Measurements from ENCODE around the gene PET100. TPM values are rescaled to one million over a fixed set of nuclear protein-coding genes. Genes with fewer than 3 reads are reported as not detected.

The PET100 gene
- total and polyA plus RNA-seq, 2 donors, result 17.5 to 61.8 TPM

DNA sequence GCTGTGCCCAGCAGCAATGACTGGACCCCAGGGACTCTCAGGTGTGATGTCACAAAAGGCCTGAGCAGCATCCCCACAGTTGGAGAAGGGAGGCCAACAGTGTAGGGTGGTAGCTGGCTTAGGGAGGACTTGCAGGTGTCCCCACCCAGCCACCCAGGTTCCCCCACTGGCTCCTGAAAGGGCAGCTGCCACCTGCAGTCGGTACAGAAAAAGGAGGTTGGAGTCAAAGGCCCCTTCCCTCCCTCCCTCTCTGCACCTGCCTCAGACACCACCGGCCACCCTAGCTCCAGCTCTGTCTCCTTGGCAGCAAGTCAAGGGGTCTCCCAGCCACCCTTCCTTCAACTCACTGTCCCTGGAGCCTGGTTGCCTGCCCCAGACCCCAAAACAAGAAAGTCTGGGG is 4.1 kb downstream of the PET100 start, which contains the start of gene PCP2:
PCP2 (minus strand) TSS at position 22 of the 400 bp plus-strand sequence. CDS start 262 bp downstream, outside the sequence.
- Histone ChIP-seq H3K36me3 (ENCODE audit: insufficient read depth) (no peaks in the 10 kb centered on the region), H3K4me3 (ENCODE audit: low read depth, low read length) (no peak within 1 kb of the TSS), H3K27ac (ENCODE audit: low read depth) (no peak within 1 kb of the TSS), H3K4me1 (ENCODE audit: insufficient read depth) (no peaks in the 10 kb centered on the region)
- DNase-seq (ENCODE audit: extremely low spot score), result no peak
- 48% methylated on average over 2 of the region's 2 CpGs for WGBS

DNA sequence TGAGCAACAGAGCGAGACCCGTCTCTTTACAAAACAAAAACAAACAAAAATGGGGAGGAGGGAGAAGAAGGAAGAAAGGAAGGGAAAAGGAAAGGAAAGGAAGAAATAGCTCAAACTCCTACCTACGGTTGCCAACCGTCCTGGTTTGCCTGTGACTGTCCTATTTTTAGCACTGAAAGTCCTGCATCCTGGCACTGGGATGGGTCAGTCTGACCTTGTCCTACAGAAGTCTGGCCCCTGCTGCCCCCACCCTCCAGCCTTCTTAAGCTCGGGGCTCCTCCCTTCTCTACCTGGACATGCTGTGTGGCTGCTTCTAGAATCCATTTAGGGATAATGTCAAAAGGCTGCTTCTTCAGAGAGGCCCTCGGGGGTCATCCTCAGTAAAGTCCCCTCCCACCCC is 6.1 kb downstream of the PET100 start:
- Histone ChIP-seq H3K4me1 (ENCODE audit: insufficient read depth) (no peaks in the 10 kb centered on the region), H3K27ac (ENCODE audit: low read depth) (no peak overlapping the region), H3K4me3 (ENCODE audit: low read depth, low read length) (no peak overlapping the region), H3K36me3 (ENCODE audit: insufficient read depth) (no peaks in the 10 kb centered on the region)
- no peak for DNase-seq (ENCODE audit: extremely low spot score)
- 65% methylated on average over 6 of the region's 6 CpGs for WGBS

DNA sequence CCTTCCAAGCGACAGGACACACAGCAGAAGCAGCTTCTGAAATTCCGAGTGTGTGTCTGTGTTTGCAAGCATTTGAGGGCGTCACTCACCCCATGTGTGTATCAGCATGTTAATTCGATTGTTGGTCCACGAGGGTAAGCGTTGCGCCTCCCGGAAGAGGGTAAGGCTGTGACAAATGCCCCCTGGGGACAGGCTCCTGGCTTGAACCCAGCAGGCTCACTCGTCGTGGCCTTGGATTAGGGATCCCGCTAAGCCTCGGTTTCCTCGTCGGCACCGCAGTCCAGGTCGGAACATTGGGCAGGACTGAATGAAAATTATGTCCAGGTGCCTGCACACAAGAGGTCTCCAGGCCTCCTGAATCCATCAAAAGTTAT is 6.7 kb downstream of the PET100 start:
- Histone ChIP-seq H3K4me1 (ENCODE audit: insufficient read depth) (no peaks in the 10 kb centered on the region), H3K27ac (ENCODE audit: low read depth) (no peak overlapping the region), H3K4me3 (ENCODE audit: low read depth, low read length) (no peak overlapping the region), H3K36me3 (ENCODE audit: insufficient read depth) (no peaks in the 10 kb centered on the region)
- no peak for DNase-seq (ENCODE audit: extremely low spot score)
- WGBS, result 66% methylated on average over 16 of the region's 16 CpGs

DNA sequence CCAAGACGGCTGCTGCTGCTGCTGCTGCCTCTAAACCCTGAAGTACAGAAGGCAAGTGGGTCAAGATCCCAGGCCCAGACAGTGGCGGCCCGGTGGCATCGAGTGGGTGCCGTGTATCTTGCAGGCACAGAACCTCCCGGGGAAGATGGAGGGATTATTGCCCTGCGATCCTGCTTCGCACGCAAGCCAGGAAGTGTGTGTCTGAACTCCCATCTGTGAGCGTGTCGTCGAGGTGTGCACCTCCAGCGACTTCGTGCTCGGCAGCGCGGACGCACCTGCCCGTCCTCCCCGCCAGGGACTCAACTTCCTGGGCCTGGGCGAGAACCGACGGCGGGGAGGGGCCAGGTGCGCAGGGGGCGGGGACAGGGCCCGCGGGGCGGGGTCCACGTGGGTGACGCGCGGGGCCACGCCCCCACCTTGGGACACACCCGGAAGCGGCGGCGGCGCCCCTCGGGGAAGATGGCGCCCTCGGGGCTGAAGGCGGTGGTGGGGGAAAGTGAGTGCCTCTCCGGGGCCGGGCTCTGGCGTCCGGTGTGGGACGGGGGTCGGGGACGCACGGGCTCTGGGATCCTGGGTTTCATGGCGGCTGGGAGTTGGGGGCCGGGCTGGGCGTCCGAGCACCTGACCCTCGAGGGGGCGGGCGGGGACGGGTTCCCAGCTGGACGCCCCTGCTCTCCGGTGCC is 7.2 kb downstream of the PET100 start, which contains the start of gene STXBP2:
STXBP2 (plus strand) TSS at position 420 of the 683 bp plus-strand sequence; CDS start at position 460, 40 bp downstream.
- Histone ChIP-seq H3K4me3 (ENCODE audit: low read depth, low read length) (peak within 1 kb of the TSS; percentile 47), H3K36me3 (ENCODE audit: insufficient read depth) (no peaks in the 10 kb centered on the region), H3K4me1 (ENCODE audit: insufficient read depth) (no peaks in the 10 kb centered on the region), H3K27ac (ENCODE audit: low read depth) (peak within 1 kb of the TSS; percentile 67)
- WGBS, result 6% methylated on average over 61 of the region's 61 CpGs
- no peak for DNase-seq (ENCODE audit: extremely low spot score)

DNA sequence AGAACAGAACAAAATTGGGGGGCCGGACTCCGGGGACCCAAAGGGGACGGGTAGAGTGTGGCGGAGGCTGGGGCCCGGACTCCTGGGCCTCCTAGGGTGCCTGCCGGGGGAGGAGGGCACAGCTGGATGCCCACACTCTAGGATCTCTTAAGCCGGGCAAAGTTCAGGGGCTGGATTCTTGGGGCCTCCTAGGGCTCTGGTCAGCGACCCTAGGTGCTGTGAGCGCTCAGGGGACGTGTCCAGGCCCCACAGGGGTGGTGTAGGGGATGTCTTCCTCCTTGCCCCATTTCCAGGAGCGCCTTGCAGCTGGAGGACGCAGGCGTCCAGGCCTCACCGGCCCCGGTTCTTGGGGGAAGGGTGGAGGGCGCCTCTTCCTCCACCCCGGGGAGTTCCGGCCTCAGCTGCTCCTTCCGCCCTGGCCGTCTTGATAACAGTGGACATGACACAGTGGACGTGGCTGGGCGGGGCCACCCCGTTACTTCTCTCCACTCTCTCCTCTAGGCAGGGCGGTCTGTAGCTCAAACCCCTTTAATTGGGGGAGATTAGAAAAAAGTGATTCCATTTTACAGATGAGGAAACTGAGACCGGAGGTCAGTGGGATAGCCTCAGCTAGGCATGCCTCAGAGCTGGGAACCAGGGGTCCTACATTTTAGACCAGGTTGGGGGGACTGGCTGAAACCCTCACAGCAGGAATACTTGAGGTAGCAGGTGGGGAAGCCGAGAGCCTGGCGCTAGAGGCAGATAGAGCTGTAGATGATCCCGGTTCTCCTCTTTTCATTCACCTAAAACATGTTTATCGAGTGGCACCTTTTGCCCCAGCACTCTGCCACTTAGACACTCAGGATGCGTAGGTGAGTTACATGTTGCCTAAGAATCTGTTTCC is 8.0 kb downstream of the PET100 start:
- Histone ChIP-seq H3K27ac (ENCODE audit: low read depth) (peak overlapping the region; percentile 67), H3K4me3 (ENCODE audit: low read depth, low read length) (peak overlapping the region; percentile 47), H3K36me3 (ENCODE audit: insufficient read depth) (no peaks in the 10 kb centered on the region), H3K4me1 (ENCODE audit: insufficient read depth) (no peaks in the 10 kb centered on the region)
- 36% methylated on average over 30 of the region's 30 CpGs for WGBS
- DNase-seq (ENCODE audit: extremely low spot score), result no peak

DNA sequence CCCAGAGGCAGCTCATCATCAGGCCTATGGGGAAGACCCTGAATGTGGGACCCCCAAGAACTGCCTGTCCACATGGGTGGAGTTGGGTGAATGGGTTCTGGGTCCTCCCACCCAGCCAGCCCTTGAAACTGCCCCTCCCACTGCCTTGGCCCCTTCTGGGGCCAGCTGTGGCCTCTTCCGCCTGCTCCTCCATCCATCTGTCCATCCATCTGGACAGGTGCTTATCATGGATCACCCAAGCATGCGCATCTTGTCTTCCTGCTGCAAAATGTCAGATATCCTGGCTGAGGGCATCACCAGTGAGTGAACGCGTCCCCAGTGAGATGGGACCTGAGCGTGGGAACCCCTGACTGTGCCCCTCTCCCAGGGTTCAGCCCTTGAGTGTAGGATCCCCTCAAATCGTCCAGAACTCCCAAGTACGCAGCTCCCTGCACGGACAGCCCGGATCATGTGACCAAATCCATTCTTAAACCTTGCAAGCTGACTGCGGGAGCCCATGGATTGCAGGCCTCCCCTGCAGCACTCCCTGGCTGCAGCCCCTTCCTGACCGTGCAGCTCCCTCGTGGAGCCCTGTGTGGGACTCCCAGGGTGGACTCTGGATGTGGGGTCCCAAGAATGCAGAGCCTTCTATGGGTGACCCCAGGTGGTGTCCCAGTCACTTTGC is 9.3 kb downstream of the PET100 start:
- Histone ChIP-seq H3K4me1 (ENCODE audit: insufficient read depth) (no peaks in the 10 kb centered on the region), H3K4me3 (ENCODE audit: low read depth, low read length) (no peak overlapping the region), H3K27ac (ENCODE audit: low read depth) (no peak overlapping the region), H3K36me3 (ENCODE audit: insufficient read depth) (no peaks in the 10 kb centered on the region)
- DNase-seq (ENCODE audit: extremely low spot score), result no peak
- 68% methylated on average over 12 of the region's 12 CpGs for WGBS

DNA sequence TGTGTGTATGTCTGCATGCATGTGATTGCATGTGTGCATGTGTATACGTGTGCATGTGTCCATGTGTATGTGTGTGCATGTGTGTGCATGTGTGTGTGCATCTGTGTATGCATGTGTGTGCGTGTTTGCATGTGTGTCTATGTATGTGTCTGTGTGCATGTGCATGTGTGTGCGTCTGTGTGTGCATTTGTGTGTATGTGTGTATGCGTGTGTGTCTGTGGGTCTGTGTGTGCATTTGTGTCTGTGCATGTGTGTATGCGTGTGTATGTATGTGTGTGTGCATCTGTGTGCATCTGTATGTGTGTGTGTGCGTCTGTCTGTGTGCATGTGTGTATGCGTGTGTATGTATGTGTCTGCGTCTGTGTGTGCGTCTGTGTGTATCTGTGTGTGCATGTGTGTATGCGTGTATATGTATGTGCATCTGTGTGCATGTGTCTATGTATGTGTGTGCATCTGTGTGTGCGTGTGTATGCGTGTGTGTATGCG is 10.3 kb downstream of the PET100 start:
- no peak for DNase-seq (ENCODE audit: extremely low spot score)
- no peak overlapping the region for H3K4me3 ChIP-seq (ENCODE audit: low read depth, low read length)
- H3K36me3 ChIP-seq (ENCODE audit: insufficient read depth), result no peaks in the 10 kb centered on the region
- no peaks in the 10 kb centered on the region for H3K4me1 ChIP-seq (ENCODE audit: insufficient read depth)
- no peak overlapping the region for H3K27ac ChIP-seq (ENCODE audit: low read depth)
- WGBS, result 96% methylated on average over 13 of the region's 13 CpGs

DNA sequence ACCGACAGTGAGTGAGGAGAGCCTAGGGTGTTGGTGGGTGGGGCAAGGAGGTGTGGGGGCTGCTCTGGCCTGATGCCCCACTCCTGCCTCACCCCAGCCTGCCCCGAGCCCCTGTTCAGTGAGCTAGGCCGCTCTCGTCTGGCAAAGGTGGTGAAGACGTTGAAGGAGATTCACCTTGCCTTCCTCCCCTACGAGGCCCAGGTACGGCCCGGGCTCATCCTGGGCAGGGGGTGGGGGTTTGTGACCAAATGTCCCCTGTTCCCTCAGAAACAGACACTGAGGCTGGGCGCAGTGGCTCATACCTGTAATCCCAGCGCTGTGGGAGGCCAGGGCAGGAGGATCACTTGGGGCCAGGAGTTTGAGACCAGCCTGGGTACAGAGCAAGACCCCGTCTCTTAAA is 11.2 kb downstream of the PET100 start:
- Histone ChIP-seq H3K4me1 (ENCODE audit: insufficient read depth) (no peaks in the 10 kb centered on the region), H3K4me3 (ENCODE audit: low read depth, low read length) (no peak overlapping the region), H3K36me3 (ENCODE audit: insufficient read depth) (no peaks in the 10 kb centered on the region), H3K27ac (ENCODE audit: low read depth) (no peak overlapping the region)
- no peak for DNase-seq (ENCODE audit: extremely low spot score)
- WGBS, result 88% methylated on average over 11 of the region's 11 CpGs

DNA sequence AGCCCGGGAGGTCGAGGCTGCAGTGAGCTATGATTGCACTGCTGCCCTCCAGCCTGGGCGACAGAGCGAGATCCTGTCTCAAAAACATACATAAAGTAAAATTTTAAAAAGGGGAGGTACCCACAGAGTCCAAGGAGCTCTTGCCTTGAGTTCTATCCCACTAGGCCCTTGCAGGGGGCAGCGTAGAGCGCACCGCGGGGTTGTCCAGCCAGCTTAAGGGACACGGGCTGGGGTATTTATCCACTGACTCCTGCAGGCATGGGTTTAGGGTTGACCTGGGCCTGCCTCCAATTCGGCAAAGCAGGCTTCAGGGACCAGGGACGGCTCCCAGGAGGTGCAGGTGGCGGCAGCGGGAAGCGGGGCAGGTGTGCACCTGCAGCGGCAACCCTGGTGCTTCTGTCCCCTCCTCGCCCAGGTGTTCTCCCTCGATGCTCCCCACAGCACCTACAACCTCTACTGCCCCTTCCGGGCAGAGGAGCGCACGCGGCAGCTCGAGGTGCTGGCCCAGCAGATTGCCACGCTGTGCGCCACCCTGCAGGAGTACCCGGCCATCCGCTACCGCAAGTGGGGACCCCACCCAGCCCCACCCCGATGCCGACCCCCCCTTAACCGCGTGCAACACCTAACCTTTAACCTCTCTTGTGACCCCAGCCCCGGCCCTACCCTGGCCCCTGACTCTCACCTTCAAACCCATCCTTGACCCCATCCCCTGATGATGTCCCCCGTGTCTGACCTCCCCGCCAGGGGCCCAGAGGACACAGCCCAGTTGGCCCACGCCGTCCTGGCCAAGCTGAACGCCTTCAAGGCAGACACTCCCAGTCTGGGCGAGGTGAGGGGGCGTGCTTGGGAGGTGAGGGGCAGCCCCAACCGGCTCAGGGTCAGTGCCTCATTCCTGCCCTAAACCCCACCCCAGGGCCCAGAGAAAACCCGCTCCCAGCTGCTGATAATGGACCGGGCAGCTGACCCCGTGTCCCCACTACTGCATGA is 12.0 kb downstream of the PET100 start:
- Histone ChIP-seq H3K4me3 (ENCODE audit: low read depth, low read length) (no peak overlapping the region), H3K27ac (ENCODE audit: low read depth) (no peak overlapping the region), H3K4me1 (ENCODE audit: insufficient read depth) (no peaks in the 10 kb centered on the region), H3K36me3 (ENCODE audit: insufficient read depth) (no peaks in the 10 kb centered on the region)
- 84% methylated on average over 43 of the region's 43 CpGs for WGBS
- no peak for DNase-seq (ENCODE audit: extremely low spot score)

DNA sequence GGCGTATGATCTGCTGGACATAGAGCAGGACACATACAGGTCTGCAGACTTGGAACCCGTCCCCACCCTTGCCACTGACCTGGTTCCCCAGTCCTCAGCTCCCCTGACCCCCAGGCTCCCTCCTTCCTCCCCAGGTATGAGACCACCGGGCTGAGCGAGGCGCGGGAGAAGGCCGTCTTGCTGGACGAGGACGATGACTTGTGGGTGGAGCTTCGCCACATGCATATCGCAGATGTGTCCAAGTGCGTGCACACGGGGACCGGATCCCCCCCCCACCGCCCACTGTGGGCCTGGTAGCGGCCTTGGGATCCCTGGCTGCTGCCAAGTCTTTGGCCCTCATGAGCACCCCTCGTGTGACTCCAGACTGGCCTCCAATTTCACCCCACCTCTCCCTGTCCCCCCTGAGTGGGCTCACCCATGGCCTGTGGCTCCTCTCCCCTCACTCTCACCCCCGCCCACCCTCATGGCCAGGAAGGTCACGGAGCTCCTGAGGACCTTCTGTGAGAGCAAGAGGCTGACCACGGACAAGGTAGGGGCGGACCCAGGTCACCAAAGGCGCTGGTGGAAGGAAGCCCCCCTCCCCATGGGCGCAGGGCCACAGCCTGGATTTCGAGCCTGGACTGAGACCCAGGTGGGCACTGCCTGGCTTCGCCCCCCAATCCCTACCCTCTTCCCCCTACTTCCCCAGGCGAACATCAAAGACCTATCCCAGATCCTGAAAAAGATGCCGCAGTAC is 12.9 kb downstream of the PET100 start:
- no peak for DNase-seq (ENCODE audit: extremely low spot score)
- 90% methylated on average over 27 of the region's 27 CpGs for WGBS
- H3K4me3 ChIP-seq (ENCODE audit: low read depth, low read length), result no peak overlapping the region
- no peaks in the 10 kb centered on the region for H3K4me1 ChIP-seq (ENCODE audit: insufficient read depth)
- H3K27ac ChIP-seq (ENCODE audit: low read depth), result no peak overlapping the region
- H3K36me3 ChIP-seq (ENCODE audit: insufficient read depth), result no peaks in the 10 kb centered on the region

DNA sequence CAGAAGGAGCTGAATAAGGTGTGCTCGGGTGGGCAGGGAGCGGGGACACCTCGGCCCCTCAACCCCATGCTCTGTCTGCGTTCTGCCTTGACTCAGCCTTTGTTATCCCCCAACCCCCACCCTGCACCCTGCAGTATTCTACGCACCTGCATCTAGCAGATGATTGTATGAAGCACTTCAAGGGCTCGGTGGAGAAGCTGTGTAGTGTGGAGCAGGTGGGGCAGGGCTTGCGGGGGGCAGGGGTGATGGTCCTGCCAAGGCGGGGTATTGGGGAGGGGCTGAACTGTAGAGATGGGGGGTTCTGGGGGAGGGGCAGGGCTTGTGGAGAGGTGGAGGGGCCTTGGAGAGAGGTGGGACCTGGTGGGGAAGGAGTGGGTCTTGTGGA is 13.4 kb downstream of the PET100 start:
- H3K4me1 ChIP-seq (ENCODE audit: insufficient read depth), result no peaks in the 10 kb centered on the region
- no peak for DNase-seq (ENCODE audit: extremely low spot score)
- no peak overlapping the region for H3K4me3 ChIP-seq (ENCODE audit: low read depth, low read length)
- no peaks in the 10 kb centered on the region for H3K36me3 ChIP-seq (ENCODE audit: insufficient read depth)
- no peak overlapping the region for H3K27ac ChIP-seq (ENCODE audit: low read depth)
- 88% methylated on average over 8 of the region's 8 CpGs for WGBS
